HCT116 (cell line): ENCODE data around the gene RUNX2. TPM values are rescaled to one million over a fixed set of nuclear protein-coding genes. Genes with fewer than 3 reads are reported as not detected.
"Not testable (repeated sequence)": the region's sequence is repeated elsewhere in the genome, so short reads cannot be mapped to it uniquely, and the experiment has no call there.

Experiments used
- ATAC-seq: fragments of 200-7000 bp; cut with Tn5 transposase; 2 replicates; pipeline ENCODE4 v1.9.1; 2020; ENCODE audit warnings: mild to moderate bottlenecking, moderate library complexity
- BruUV-seq: library from RNA; stranded (reverse); fragments of 400-500 nt; replicated peaks from 2 replicates; lab custom pipeline; 2021; lab: Mats Ljungman, UMichigan
- CTCF ChIA-PET: fragments of 300-600 bp; sonication (Branson Sonifier 250); formaldehyde crosslinking; loops from one replicate; lab custom pipeline; 2021; ENCODE audit warnings: antibody characterized with exemption; lab: Charles Lee
- POLR2A ChIA-PET: fragments of 300-600, 350-600 bp; sonication (Branson Sonifier 250); formaldehyde crosslinking; loops from one replicate; lab custom pipeline; 2021; ENCODE audit warnings: antibody characterized with exemption; lab: Charles Lee
- RAD21 ChIA-PET, 2 experiments: fragments of 300-600 bp; sonication (Branson Sonifier 250); formaldehyde crosslinking; loops; one replicate each; lab custom pipeline; 2023; ENCODE audit warnings: low total read pairs in 2 of 2; ENCODE audit not compliant: uncharacterized antibody in 2 of 2, unreplicated experiment in 2 of 2, low non-redundant PET in 1 of 2; lab: Charles Lee
- DNase-seq: peaks from one replicate; pipeline ENCODE4 v3.0.0-alpha.2; 2010; ENCODE audit warnings: low read depth, low spot score
- H2AFZ ChIP-seq: fragments of 200-600 bp; shearing (Covaris generic), sonication (generic); 2 replicates; pipeline ENCODE4 v1.6.1; 2017; ENCODE audit warnings: low read depth, mixed run types, mixed read lengths, antibody characterized with exemption, low read length; ENCODE audit not compliant: poor library complexity, severe bottlenecking
- H3K27ac ChIP-seq: 2 replicates; pipeline ENCODE4 v1.5.1; 2012; ENCODE audit warnings: low read depth, low read length
- H3K27me3 ChIP-seq: fragments of 200-600 bp; sonication (generic); 2 replicates; pipeline ENCODE4 v1.6.1; 2016; ENCODE audit warnings: mixed run types, low read length, mixed read lengths; ENCODE audit not compliant: insufficient read depth
- H3K36me3 ChIP-seq, 2 experiments: fragments of 200-500 bp in 1 of 2; fragments of 200-600 bp in 1 of 2; sonication (Bioruptor generic) in 1 of 2; sonication (generic) in 1 of 2; 2 replicates each; pipeline versions ENCODE4 v1.5.1 to v1.6.1; 2014 to 2016; ENCODE audit warnings: low read length in 2 of 2, inconsistent platforms in 1 of 2, mixed read lengths in 1 of 2, mixed run types in 1 of 2; ENCODE audit not compliant: insufficient read depth in 2 of 2, control insufficient read depth in 1 of 2
- H3K4me1 ChIP-seq, 2 experiments: fragments of 200-600 bp in 1 of 2; sonication (generic) in 1 of 2; 2 replicates each; pipeline versions ENCODE4 v1.5.1 to v1.6.1; 2012 to 2017; ENCODE audit warnings: low read length in 2 of 2, inconsistent platforms in 1 of 2, mild to moderate bottlenecking in 1 of 2, mixed read lengths in 1 of 2, mixed run types in 1 of 2, moderate library complexity in 1 of 2; ENCODE audit not compliant: insufficient read depth in 2 of 2, control insufficient read depth in 1 of 2
- H3K4me2 ChIP-seq: fragments of 200-600 bp; sonication (generic); 2 replicates; pipeline ENCODE4 v1.6.1; 2017; ENCODE audit warnings: mixed run types, low read length, mixed read lengths
- H3K4me3 ChIP-seq, 2 experiments: fragments of 200-600 bp in 1 of 2; sonication (generic) in 1 of 2; replicated peaks in 1 of 2; 2 replicates each; pipeline ENCODE4 v1.5.1; 2011 to 2016; ENCODE audit warnings: low read length in 2 of 2, control low read depth in 1 of 2, low read depth in 1 of 2, mild to moderate bottlenecking in 1 of 2, mixed read lengths in 1 of 2, mixed run types in 1 of 2
- H3K79me2 ChIP-seq: fragments of 200-600 bp; sonication (generic); 2 replicates; pipeline ENCODE4 v1.6.1; 2017; ENCODE audit warnings: mild to moderate bottlenecking, mixed run types, low read length, moderate library complexity, mixed read lengths; ENCODE audit not compliant: insufficient read depth
- H3K9ac ChIP-seq: fragments of 200-600 bp; sonication (generic); 2 replicates; pipeline ENCODE4 v1.6.1; 2016; ENCODE audit warnings: low read length, mixed read lengths
- H3K9me2 ChIP-seq: fragments of 200-600 bp; sonication (generic), shearing (Covaris generic); 2 replicates; pipeline ENCODE4 v1.6.1; 2017; ENCODE audit warnings: mixed run types, mild to moderate bottlenecking, moderate library complexity; ENCODE audit not compliant: insufficient read depth
- H3K9me3 ChIP-seq, 2 experiments: fragments of 200-500 bp in 1 of 2; fragments of 200-600 bp in 1 of 2; sonication (Bioruptor generic) in 1 of 2; sonication (generic) in 1 of 2; 2 replicates each; pipeline ENCODE4 v1.6.1; 2014 to 2017; ENCODE audit warnings: low read length in 2 of 2, mixed read lengths in 2 of 2, inconsistent platforms in 1 of 2, low read depth in 1 of 2, mild to moderate bottlenecking in 1 of 2, mixed run types in 1 of 2, moderate library complexity in 1 of 2; ENCODE audit not compliant: control insufficient read depth in 1 of 2, insufficient read depth in 1 of 2
- H4K20me1 ChIP-seq: fragments of 200-600 bp; sonication (generic), shearing (Covaris generic); 2 replicates; pipeline ENCODE4 v1.6.1; 2017; ENCODE audit warnings: mixed run types, mild to moderate bottlenecking, moderate library complexity; ENCODE audit not compliant: insufficient read depth
- CBX3 ChIP-seq: IDR thresholded peaks from 2 replicates; pipeline ENCODE4 v1.6.1; 2012; ENCODE audit warnings: low read depth
- CEBPB ChIP-seq: IDR thresholded peaks from 2 replicates; pipeline ENCODE4 v1.6.1; 2012; ENCODE audit warnings: low read depth
- EGR1 ChIP-seq: IDR thresholded peaks from 2 replicates; pipeline ENCODE4 v1.6.1; 2012; ENCODE audit warnings: low read depth
- ELF1 ChIP-seq: IDR thresholded peaks from 2 replicates; pipeline ENCODE4 v1.6.1; 2012; ENCODE audit warnings: low read depth, borderline replicate concordance
- EZH2 ChIP-seq: fragments of 200-600 bp; sonication (generic); IDR thresholded peaks from 2 replicates; pipeline ENCODE4 v1.6.1; 2017; ENCODE audit warnings: antibody characterized with exemption, mixed run types
- FOSL1 ChIP-seq: IDR thresholded peaks from 2 replicates; pipeline ENCODE4 v1.6.1; 2012; ENCODE audit warnings: low read depth
- JUND ChIP-seq: IDR thresholded peaks from 2 replicates; pipeline ENCODE4 v1.6.1; 2012
- POLR2AphosphoS5 ChIP-seq: IDR thresholded peaks from 2 replicates; pipeline ENCODE4 v1.6.1; 2011; ENCODE audit warnings: mild to moderate bottlenecking, low read depth, low read length, moderate library complexity
- SIN3A ChIP-seq: IDR thresholded peaks from 2 replicates; pipeline ENCODE4 v1.6.1; 2012; ENCODE audit warnings: low read depth
- SP1 ChIP-seq: IDR thresholded peaks from 2 replicates; pipeline ENCODE4 v1.6.1; 2012; ENCODE audit warnings: low read depth
- TCF7L2 ChIP-seq: IDR thresholded peaks from 2 replicates; pipeline ENCODE4 v1.7.0; 2011; ENCODE audit warnings: borderline replicate concordance, inconsistent platforms; ENCODE audit not compliant: insufficient read depth, insufficient read length; ENCODE audit errors: extremely low read depth
- ZFX ChIP-seq: fragments of 450-650 bp; IDR thresholded peaks from 2 replicates; pipeline ENCODE4 v1.6.1; 2017
- intact Hi-C: fragments of 100-400 bp; cut with micrococcal nuclease; formaldehyde crosslinking; loops from 2 replicates; pipeline ENCODE4 v1.10.0; 2022
- total RNA-seq: library from RNA; stranded (reverse); gene quantifications from one replicate; pipeline ENCODE4 v1.2.1, GENCODE V29; 2021; ENCODE audit not compliant: unreplicated experiment
- TF ChIP-seq, protein P1 (sequence below), 3 experiments: fragments of 200-600 bp in 1 of 3; sonication (generic) in 1 of 3; IDR thresholded peaks in 2 of 3; conservative IDR thresholded peaks in 1 of 3; 2 replicates each; pipeline ENCODE4 v1.5.1; 2012 to 2017; ENCODE audit warnings: low read depth in 2 of 3, low read length in 2 of 3, antibody characterized with exemption in 1 of 3, borderline replicate concordance in 1 of 3, control low read depth in 1 of 3, mild to moderate bottlenecking in 1 of 3, mixed read lengths in 1 of 3, mixed run types in 1 of 3, moderate library complexity in 1 of 3; ENCODE audit not compliant: insufficient read depth in 1 of 3
- TF ChIP-seq, protein P2 (sequence below): IDR thresholded peaks from 2 replicates; pipeline ENCODE4 v1.6.1; 2012
- TF ChIP-seq, protein P3 (sequence below): IDR thresholded peaks from 2 replicates; pipeline ENCODE4 v1.6.1; 2011; ENCODE audit warnings: mild to moderate bottlenecking, low read length, moderate library complexity; ENCODE audit not compliant: insufficient replicate concordance; ENCODE audit errors: extremely low read depth
- TF ChIP-seq, protein P4 (sequence below): IDR thresholded peaks from 2 replicates; pipeline ENCODE4 v1.6.1; 2012

Gene RUNX2
- total RNA-seq, 1 experiment from 2014 or later = 1.1 TPM

DNA sequence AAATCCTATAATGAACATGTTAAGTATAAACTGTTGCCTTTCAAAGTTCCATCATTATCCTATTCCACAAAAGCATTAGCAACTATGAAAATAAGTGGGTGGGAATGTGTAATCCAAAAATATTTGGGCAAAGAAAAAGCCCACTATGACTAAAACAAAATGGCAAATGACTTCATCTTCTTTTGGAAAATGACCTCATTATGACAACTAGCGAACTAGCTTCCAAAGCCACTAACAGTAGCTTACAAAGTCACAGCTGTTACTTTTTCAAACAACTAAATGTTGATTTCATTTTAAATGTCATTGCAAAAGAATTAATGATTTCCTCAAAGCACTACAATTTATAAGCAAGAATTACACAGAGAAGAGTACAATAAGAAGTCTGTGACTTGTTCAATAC is 49.8 kb upstream of the RUNX2 start:
- H3K9ac ChIP-seq = no peak overlapping the region
- POLR2A ChIA-PET = no interaction called here
- no peaks in the 10 kb centered on the region for H3K4me1 ChIP-seq
- no peak overlapping the region for H3K4me3 ChIP-seq
- no peak for DNase-seq
- H3K79me2 ChIP-seq = no peaks in the 10 kb centered on the region
- H3K27me3 ChIP-seq = no peaks in the 10 kb centered on the region
- TF ChIP-seq TCF7L2 (no peak), EGR1 (no peak), ZFX (no peak), POLR2AphosphoS5 (no peak), SIN3A (no peak), SP1 (no peak), CBX3 (no peak), JUND (no peak), FOSL1 (no peak), CEBPB (no peak), ELF1 (no peak), EZH2 (no peak)
- TF ChIP-seq, protein P1, sequence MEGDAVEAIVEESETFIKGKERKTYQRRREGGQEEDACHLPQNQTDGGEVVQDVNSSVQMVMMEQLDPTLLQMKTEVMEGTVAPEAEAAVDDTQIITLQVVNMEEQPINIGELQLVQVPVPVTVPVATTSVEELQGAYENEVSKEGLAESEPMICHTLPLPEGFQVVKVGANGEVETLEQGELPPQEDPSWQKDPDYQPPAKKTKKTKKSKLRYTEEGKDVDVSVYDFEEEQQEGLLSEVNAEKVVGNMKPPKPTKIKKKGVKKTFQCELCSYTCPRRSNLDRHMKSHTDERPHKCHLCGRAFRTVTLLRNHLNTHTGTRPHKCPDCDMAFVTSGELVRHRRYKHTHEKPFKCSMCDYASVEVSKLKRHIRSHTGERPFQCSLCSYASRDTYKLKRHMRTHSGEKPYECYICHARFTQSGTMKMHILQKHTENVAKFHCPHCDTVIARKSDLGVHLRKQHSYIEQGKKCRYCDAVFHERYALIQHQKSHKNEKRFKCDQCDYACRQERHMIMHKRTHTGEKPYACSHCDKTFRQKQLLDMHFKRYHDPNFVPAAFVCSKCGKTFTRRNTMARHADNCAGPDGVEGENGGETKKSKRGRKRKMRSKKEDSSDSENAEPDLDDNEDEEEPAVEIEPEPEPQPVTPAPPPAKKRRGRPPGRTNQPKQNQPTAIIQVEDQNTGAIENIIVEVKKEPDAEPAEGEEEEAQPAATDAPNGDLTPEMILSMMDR (IDR thresholded peaks at IDR 0.05 in 2 of 3, conservative IDR thresholded peaks at IDR 0.05 in 1 of 3; ENCODE audit: borderline replicate concordance in 1 of 3, insufficient read depth in 1 of 3, low read depth in 2 of 3, low read length in 2 of 3) = no peak
- TF ChIP-seq, protein P2, sequence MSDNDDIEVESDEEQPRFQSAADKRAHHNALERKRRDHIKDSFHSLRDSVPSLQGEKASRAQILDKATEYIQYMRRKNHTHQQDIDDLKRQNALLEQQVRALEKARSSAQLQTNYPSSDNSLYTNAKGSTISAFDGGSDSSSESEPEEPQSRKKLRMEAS = no peak
- TF ChIP-seq, protein P3, sequence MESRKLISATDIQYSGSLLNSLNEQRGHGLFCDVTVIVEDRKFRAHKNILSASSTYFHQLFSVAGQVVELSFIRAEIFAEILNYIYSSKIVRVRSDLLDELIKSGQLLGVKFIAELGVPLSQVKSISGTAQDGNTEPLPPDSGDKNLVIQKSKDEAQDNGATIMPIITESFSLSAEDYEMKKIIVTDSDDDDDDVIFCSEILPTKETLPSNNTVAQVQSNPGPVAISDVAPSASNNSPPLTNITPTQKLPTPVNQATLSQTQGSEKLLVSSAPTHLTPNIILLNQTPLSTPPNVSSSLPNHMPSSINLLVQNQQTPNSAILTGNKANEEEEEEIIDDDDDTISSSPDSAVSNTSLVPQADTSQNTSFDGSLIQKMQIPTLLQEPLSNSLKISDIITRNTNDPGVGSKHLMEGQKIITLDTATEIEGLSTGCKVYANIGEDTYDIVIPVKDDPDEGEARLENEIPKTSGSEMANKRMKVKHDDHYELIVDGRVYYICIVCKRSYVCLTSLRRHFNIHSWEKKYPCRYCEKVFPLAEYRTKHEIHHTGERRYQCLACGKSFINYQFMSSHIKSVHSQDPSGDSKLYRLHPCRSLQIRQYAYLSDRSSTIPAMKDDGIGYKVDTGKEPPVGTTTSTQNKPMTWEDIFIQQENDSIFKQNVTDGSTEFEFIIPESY = no peak
- TF ChIP-seq, protein P4, sequence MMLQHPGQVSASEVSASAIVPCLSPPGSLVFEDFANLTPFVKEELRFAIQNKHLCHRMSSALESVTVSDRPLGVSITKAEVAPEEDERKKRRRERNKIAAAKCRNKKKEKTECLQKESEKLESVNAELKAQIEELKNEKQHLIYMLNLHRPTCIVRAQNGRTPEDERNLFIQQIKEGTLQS = no peak
- no peak for ATAC-seq
- no peaks in the 10 kb centered on the region for H4K20me1 ChIP-seq
- RAD21 ChIA-PET = no interaction called here
- H3K4me2 ChIP-seq = no peak overlapping the region
- no peak overlapping the region for H3K27ac ChIP-seq
- H3K36me3 ChIP-seq = no peaks in the 10 kb centered on the region
- no peaks in the 10 kb centered on the region for H3K9me3 ChIP-seq
- H2AFZ ChIP-seq = no peak overlapping the region
- no peaks in the 10 kb centered on the region for H3K9me2 ChIP-seq
- CTCF ChIA-PET = no interaction called here
- intact Hi-C loops = no loop called here
- BruUV-seq = no TSS peak

DNA sequence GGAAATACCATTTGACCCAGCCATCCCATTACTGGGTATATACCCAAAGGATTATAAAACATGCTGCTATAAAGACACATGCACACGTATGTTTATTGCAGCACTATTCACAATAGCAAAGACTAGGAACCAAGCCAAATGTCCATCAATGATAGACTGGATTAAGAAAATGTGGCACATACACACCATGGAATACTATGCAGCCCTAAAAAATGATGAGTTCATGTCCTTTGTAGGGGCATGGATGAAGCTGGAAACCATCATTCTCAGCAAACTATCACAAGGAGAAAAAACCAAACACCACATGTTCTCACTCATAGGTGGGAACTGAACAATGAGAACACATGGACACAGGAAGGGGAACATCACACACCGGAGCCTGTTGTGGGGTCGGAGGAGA is 41.4 kb upstream of the RUNX2 start:
- not testable (repeated sequence) for ATAC-seq

More for the DNA sequence above, 41.4 kb upstream of the RUNX2 start:
- H3K9me2 ChIP-seq, BruUV-seq, H3K9me3 ChIP-seq, H3K27me3 ChIP-seq, POLR2A ChIA-PET, H3K79me2 ChIP-seq, H3K27ac ChIP-seq, H4K20me1 ChIP-seq, intact Hi-C loops, CTCF ChIA-PET, H3K36me3 ChIP-seq, DNase-seq, H3K4me2 ChIP-seq, H3K4me3 ChIP-seq, H2AFZ ChIP-seq, H3K9ac ChIP-seq, H3K4me1 ChIP-seq, RAD21 ChIA-PET: not testable (repeated sequence)
